OCI-M1 (cell line): ENCODE data around the gene MOXD1.

ENCODE experiments used
- DNase-seq: peaks from one replicate; lab custom pipeline; 2025; lab: John Stamatoyannopoulos, UW

The MOXD1 gene

DNA sequence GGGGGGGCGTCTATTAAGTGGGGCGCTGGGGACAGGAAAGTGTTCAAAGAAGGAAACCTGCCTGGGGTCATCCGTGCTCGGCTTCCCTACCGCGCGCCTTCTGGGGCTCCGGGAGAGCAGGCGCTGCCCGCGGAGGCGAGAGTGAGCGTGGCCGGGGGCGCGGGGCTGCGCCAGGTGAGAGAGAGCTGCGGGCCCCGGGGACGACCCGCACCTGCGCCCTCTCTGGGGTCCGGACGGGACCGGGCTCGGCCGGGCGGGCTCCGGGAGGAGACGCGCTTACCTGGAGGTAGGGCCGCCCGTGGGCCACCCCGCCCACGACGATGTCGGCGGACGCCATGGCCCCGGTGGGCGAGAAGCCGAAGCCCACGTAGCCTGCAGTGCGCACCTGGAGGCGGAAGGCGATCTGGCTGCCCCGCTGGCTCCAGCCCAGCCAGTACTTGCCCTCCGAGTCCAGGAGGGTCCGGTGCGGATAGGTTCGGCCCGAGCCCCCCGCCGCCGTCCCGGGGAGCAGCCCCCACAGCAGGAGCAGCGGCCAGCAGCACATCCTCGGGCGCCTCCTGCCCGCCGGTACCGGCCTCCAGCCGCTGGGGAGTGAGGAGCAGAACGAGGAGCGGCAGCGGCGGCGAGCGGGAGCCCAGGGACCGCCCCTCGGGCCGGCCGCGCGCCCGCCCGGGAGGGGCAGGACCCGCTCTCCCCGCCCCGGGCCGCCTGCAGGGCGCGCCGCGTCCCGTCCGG, at the start of gene MOXD1:
TSS of gene MOXD1 (minus strand) at position 593 of the 735 bp plus-strand sequence. CDS start at position 544, 49 bp downstream.
- no peak for DNase-seq

DNA sequence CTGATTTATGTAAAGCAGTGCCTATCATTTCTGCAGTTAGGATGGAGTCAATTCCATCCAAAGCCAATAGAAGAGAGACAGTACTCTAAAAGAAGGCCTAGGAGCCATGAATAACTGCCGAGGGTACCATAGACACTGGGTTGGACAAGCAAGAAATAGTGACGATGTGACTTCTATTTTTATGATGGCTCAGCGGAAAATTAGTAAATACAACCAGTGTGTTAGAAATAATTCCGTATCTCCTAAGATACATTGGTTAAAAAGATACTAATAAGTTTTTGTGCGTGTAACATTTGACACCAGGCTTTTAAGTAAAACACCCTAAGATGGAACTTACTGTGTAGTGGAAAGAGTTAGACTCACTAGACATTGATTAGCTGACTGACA, 45.6 kb upstream of the MOXD1 start:
- DNase-seq, result no peak

DNA sequence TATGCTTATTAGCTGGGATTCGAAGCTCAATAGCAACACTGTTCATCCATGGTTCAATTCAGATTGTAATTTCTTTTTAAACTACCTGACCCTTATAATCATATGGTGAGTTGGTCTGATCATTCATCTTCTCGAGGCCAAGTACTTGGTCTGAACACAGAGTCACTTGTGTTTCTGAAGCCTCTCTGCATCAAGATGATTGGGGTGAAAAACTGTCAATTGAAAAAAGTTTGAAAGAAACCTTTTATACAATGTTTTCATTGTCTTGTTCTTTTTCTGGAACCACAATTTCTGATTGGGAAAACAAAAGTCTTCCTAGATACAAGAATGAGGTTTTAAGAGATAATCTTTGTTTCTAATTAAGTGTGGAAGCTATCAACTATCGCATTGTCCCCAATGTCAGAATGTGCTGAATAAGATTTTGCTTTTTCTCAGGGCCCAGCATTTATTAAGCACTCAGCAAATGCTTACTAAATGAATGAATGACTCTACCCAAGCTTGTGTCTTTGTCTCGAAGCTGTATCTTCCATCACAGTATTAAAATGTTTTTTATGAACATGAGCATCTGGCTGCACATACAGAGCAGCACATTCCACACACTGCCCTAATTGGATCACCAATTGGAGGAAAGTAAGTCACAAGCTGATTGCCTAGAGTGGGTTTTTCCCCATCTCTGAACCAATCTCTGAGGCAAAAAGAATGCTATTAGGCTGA, 45.0 kb upstream of the MOXD1 start:
- DNase-seq, result no peak

DNA sequence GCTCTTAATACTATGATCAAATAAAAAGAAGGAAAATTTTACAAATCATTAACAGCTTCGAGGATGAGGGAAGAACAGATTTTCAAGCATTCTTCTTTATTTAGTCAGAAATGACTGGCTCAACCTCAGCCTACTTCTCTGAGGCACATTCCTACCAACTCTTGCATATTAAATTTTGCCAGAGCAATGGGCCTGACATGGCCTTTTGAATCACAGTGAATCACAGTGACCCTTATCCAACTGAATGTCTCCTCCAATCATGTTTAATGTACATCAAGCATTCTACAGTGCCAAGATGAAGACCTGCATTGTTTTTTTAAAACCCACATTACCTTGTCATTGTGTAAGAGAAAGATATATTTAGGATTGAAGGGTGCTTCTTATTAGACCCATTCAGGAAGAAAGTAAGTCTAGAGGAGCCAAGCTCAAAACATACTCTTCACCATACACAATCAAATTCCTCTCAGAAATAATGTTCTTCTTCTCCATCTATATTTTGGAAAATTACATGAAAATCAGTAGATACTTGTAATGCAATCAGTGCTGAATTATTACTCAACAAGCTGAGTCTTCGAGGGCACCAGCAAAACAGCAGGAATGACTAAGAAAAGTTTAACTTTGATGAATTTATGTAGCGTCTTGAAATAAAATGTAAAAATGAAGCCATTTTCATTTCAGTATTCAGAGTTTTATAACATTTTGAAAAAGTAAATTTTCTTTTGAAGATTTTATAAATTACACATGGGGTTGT, 44.1 kb upstream of the MOXD1 start:
- DNase-seq, result no peak

DNA sequence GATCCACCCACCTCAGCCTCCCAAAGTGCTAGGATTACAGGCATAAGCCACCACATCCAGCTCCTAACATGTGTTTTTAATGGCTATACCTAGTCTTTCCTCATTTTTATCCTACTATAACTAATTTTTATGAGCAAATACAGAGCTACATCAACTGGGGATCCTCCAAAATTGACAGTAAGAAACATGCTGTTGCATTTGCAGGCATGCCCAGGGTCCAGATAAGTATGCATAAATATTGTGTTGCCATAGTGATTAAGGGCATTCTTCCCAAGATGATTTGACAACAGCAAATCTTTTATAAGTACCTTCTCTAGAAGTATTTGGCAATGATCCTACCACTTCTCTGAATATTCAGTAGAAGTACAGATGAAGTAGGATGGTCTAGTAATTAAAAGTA, 41.9 kb upstream of the MOXD1 start:
- DNase-seq, result no peak

DNA sequence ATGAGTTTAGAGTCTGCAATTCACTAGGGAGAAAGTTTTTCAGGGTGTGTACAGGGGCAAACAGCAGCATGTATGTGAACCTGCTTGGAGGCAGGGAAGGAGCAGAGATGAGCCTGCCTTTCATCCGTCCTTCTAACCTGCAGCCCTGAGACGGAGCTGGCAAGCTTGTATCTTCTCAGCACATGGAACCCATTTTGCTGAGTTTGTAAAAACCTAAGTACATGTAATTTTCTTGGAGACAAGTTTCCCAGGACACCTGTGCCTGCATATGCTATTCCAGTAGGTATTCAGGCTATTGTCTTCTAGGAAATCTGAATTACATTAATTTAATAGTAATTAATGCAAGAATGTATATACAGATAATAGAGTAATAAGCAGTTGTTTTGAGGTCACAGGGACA, 28.8 kb upstream of the MOXD1 start:
- no peak for DNase-seq

DNA sequence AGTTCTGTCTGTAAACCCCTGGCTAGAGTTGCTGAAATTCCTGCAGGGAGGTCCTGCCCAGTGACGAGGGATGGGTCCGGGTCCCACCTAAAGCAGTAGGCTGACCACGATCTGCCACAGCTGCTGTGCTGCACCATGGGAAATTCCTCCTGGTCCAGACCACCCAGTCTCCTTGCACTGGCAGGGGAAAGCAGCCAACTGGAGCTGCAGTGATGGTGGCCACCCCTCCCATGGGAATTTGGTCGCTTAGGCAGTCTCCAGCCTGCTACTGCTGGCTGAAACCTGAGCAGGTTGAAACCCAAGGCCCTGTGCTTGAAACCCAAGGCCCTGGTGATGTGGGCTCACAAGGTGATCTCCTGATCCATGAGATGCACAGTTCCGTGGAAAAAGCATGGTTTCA, 23.9 kb upstream of the MOXD1 start:
- no peak for DNase-seq

DNA sequence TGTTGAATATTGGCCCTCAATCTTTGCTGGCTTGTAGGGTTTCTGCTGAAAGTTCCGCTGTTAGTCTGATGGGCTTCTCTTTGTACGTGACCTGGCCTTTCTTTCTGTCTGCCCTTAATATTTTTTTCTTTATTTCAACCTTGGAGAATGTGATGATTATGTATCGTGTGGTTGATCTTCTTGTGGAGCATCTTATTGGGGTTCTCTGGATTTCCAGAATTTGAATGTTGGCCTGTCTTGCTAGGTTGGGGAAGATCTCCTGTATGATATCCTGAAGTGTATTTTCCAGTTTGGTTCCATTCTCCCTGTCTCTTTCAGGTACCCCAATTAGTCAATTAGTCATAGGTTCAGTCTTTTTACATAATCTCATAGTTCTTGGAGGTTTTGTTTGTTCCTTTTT, 22.6 kb upstream of the MOXD1 start:
- DNase-seq, result no peak

DNA sequence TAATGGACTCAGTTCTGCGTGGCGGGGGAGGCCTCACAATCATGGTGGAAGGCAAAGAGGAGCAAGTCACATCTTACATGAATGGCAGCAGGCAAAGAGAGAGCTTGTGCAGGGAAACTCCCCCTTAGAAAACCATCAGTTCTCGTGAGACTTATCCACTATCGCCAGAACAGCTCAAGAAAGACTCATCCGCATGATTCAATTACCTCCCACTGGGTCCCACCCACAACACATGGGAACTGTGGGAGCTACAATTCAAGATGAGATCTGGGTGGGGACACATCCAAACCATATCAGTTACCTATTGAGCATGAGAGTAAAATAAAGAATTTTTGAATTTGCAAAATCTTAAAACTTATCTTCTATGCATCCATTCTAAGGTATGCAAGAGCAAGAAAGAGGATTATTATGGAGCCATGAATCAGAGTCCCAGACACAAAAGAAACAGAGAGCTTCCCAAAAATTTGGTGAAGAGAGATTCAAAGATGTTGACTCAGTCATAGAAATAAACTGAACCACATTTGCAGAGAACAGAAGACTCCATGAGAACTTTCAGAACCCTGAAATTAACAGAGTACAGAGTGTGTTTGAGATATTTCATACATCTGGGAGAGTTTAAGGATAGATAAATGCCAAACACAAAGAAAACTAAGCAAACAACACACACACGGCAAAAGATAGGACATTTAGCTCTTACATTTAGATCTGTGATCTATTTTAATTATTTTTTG, 17.1 kb upstream of the MOXD1 start:
- DNase-seq, result no peak

DNA sequence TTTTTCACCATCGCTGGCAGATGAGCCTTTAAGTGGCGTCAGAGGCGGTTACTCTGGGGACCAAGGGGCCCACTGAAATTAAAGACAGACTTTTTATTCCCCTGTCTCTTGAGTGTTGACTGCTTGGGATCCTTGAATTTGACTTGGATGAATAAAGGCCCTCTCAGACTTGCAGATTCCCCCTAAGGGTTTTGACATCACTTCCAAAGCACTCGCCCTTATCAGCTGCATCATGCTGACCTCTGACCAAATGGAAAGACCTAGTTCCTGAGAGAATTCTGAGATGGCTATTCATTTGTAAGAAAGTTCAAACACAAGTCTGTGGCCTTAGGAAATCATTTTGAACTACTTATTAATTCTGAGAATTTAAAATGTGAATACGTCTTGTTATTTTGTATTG, 13.5 kb upstream of the MOXD1 start:
- no peak for DNase-seq

DNA sequence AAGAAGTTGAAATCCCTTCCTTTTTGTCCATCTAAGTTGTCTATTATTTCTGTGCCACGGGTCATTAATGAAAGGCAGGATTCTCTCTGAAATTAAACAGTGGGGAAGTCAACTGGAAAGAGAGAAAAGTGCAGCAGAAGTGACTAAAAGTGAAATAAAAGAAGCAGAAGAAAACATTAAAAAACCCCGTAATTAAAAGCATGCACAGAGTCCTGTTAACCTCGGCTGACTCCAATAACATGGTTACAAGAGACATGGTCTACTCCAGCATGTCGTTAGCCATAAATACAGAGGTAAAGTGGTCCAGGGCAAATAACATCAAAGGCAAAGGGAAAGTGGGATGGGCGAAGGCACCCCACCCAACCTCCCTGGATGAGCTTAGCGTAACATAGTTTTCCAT, 13.0 kb upstream of the MOXD1 start:
- DNase-seq, result no peak

DNA sequence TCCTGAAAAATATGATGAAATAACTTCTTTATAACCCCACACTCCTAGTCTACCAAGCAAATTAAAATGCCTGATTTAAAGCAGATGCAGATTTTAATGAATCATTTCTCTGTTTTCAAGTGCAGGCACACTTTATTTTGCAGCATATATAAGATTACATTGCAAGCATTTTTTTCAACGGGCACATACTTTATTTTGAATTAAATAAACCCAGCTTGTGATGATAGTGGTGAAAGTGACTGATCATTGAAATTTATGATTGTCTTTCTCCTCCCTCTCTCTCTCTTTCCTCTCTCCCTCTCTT, 12.2 kb upstream of the MOXD1 start:
- no peak for DNase-seq

DNA sequence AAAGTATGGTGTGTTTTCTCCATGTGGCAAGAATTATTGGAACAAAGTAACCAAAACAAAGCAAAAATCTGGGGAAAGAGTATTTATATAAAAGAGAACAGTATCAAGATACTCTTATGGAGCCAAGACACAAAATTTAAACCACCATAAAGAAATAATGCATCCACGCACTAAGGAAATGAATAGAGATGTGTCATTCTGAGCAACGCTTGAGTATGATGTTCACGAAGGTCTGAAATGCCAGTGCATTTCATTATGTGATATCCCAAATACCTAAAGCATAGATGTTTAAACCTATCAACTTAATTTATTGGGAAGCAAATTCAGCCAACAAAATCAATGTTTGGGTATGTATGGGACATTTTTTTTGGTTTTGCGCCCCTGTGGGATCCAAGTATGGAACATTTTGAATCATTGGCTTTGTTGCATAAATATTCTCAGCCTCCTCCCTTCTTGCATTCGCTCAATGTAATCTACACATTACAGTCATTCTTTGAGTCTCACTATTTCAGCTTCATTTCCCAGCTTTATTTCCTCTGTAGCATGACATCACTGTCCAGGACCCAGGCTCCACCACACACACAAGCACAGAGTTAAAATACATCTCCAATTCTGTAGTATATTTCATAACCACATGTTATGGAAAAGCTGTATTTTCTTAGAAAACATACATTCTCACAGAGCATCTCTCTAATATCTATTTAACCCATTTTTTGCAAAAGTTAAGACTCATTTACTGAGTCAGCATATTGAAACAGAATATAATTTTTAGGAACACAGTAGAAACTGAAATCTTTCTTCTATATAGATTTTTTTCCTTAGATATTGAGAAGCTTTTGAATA, 11.6 kb upstream of the MOXD1 start:
- no peak for DNase-seq

DNA sequence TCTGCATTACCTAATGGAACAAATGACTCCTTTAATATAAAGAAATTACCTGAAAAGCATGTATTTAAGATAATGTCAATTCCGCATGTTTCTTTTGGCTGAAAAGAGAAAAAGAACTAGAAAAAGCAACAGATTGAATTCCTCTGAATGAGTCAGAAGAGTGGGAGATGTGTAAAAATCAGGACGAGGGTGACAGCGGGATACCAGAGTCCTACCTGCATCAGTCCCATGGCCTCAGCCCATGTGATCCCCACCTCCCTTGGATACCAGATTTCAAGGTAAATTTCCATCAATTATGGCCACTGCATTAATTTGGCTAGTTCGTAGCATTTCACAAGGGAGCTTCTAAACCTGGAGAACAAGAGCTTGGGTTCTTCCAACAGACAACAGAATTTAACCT, 10.0 kb upstream of the MOXD1 start:
- DNase-seq, result no peak

DNA sequence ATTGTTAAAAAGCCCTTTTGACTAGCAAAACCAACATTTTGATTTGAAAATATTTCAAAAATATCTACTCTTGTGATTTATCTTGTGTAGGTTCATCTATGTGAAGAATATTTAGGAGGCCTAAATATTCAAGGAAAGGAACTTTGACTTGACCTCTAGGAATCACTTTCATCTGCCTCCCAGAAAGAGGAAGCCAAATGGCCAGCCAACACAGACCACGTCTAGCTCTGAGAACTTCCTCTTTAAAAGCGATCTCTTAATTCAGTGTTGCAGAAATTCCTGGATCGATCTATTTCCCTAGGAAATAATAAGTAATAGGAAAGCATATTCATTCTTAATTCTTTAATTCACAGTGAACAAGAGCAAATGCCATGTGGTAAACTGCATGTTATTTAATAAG, 9.6 kb upstream of the MOXD1 start:
- DNase-seq, result peak; percentile 81

DNA sequence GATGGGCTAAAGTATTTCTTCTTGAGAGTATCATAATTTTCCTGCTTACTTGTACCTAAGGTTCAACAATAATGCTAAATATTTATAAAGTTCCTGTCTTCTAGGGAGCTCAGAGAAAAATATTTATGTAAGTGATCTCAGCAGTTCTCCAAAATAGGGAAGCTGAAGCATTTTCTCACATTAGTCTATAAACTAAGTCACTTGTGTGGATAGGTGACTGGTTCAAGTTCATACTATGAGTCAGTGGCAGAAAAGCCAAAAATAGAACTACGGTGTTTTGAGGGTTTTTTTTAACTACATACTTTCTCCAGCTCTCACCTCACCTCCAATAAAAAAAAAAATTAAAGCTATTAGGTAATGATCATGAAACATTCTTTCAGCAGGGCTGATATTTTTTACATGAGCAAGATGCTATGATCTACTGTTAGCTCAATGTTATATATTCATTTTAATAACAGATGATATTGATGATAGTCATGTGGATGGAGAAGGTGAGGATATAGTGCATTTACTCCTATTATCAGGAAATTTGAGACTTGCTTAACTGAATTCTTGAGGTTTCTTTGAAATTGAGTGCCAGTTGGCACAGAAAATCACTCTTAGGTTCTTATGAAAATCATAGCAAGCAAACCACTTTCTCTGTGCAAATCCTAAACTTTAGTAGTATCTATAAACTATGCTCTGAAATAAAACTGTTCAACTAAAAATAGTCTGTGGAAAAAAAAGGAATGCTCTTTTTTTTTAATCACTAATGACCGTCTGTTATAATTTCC, 4.1 kb upstream of the MOXD1 start:
- DNase-seq, result peak; percentile 29

DNA sequence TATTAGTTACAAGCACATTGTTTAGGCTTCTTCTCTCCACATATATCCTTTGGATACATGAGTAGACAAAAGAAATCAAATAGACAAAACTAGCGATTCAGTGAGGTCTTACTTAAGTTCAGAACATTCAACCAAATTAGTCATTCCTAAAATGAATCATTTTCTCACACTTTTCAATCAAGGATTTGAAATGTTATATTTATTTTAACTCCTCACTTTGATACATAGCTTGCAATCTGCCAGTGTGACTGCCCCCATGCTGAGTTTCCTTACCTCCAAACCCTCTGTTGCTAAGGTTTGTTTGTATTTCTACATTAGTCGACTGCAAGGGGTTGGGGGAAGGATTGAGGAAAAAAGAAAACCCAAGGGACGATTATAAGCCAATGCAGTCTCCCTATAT, 3.5 kb upstream of the MOXD1 start:
- DNase-seq, result no peak

DNA sequence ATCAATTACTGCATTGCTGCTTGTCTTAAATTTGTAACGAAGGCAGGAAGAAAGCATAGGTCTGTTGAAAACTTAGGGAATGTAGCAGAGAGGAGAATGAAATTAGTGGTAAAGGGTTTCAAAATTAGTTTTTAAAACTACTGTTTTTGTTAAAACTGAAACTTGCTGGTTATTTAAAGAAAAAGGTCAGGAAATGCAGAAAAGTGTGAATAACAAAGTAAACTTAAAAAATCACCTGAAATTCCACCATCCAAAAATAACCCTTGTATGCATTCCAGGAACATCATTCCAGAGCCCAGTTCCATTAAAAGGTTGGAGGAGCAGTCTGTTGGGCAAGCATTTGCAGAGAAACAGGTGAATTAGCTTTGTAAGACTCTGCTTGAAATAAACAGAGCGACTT, 3.1 kb upstream of the MOXD1 start:
- DNase-seq, result no peak

DNA sequence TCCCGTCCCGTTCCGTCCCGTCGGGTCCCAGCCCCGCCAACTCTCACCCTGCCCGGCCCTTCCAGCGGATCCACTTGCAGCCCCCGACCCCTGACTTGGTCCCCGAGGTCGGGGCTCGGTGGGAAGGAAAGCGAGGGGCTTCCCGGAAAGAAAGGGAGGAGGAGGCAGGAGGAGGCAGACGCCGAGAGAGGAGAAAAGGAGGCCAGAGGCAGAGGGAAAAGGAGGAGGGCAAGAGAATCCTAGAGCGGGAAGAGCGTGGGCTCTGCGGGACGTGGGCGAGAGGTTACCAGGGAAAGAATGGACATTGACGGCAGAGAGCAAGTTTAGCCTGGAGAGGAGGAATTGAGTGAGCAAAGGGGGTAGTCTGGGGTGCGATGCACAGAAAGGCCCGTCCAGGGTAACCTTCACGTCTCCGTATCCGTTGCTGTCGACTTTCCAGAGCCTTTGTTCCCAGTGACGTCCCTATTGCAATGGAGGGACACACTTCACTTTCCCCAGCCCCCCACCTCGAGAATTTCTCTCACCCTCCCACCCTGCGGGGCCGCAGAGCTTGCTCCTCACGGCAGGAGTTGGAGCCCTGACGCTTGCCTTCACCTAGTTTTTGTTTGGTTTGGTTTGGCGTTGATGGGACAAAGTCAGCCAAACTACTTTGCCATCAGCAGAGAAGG, 477 bp upstream of the MOXD1 start:
- no peak for DNase-seq

DNA sequence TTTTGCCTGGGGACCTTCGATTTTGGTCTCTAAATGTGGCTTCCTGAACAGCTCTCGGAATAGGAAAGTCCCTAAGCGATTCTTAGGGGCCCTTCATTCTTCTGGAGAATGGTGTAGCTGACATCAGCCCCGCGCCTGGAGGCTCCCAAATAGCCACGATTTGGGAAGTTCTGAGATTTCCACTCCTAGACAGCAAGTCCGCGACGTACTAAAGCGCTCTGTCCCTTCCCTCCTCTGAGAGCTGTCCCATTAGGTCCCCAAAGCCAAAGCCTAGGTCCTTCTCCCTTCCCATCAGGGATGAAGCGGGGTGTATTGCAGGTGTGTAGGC, 756 bp downstream of the MOXD1 start:
- DNase-seq, result no peak
